H1 (cell line): ENCODE data around the gene HSP90B1.

Source experiments
- CHD2 ChIP-seq: IDR thresholded peaks from 2 replicates; pipeline ENCODE4 v1.6.1; 2012; ENCODE audit warnings: low read length, improper control_type of control experiment
- EGR1 ChIP-seq: IDR thresholded peaks from 2 replicates; pipeline ENCODE4 v1.6.1; 2011; ENCODE audit warnings: low read depth, low read length, borderline replicate concordance
- PHF8 ChIP-seq: fragments of 200-600 bp; sonication (generic); conservative IDR thresholded peaks from 2 replicates; pipeline ENCODE4 v1.7.1; 2012; ENCODE audit warnings: low read depth, mild to moderate bottlenecking, inconsistent platforms, low read length, moderate library complexity
- RAD21 ChIP-seq, 2 experiments: IDR thresholded peaks in 1 of 2; conservative IDR thresholded peaks in 1 of 2; 2 replicates each; pipeline ENCODE4 v1.6.1; 2011; ENCODE audit warnings: low read depth in 2 of 2, low read length in 2 of 2, improper control_type of control experiment in 1 of 2, inconsistent platforms in 1 of 2, mild to moderate bottlenecking in 1 of 2, moderate library complexity in 1 of 2
- RFX5 ChIP-seq: IDR thresholded peaks from 2 replicates; pipeline ENCODE4 v1.6.1; 2011; ENCODE audit warnings: low read depth, low read length, improper control_type of control experiment, borderline replicate concordance
- TF ChIP-seq, protein P1 (sequence below): IDR thresholded peaks from 2 replicates; pipeline ENCODE4 v1.6.1; 2012; ENCODE audit warnings: inconsistent platforms
- TF ChIP-seq, protein P2 (sequence below), 3 experiments: IDR thresholded peaks; 1 replicate in 2 of 3; 2 replicates in 1 of 3; pipeline versions ENCODE4 v1.5.1 to v1.6.1; 2011; ENCODE audit warnings: low read length in 3 of 3, mild to moderate bottlenecking in 3 of 3, inconsistent platforms in 2 of 3, low read depth in 1 of 3, moderate library complexity in 1 of 3; ENCODE audit not compliant: insufficient read depth in 1 of 3; ENCODE audit errors: control extremely low read depth in 1 of 3

DNA sequence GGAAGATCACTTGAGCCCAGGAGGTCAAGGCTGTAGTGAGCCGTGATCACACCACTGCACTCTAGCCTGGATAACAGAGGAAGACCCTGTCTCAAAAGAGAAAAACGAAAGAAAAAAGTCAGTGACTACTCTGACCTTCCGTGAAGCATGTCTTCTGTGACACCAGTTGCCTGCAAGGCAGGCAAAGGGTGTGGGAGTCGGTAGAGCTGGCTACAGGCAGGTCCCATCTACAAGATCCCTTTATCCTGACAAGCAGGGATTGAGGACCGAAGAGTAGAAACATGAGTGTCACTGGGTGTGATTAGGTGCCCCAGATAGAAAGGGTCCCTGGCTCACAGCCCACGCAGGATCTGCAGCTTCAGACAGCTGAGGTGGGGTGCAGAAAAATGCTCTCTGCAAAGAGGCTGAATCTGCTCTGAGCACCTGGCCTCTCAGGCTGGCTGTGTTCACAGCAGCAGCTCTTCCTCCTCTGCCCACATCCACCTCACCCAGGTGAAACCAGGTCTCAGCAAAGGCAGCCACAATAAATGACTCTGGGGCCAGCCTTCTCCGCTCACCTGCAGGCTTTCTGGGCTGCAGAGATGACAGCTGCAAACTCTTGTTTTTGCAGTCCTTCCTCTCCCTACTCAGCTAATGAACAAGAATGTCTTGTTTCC, 28.6 kb upstream of the HSP90B1 start:
- TF ChIP-seq, protein P1, sequence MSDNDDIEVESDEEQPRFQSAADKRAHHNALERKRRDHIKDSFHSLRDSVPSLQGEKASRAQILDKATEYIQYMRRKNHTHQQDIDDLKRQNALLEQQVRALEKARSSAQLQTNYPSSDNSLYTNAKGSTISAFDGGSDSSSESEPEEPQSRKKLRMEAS = no peak
- TF ChIP-seq, protein P2, sequence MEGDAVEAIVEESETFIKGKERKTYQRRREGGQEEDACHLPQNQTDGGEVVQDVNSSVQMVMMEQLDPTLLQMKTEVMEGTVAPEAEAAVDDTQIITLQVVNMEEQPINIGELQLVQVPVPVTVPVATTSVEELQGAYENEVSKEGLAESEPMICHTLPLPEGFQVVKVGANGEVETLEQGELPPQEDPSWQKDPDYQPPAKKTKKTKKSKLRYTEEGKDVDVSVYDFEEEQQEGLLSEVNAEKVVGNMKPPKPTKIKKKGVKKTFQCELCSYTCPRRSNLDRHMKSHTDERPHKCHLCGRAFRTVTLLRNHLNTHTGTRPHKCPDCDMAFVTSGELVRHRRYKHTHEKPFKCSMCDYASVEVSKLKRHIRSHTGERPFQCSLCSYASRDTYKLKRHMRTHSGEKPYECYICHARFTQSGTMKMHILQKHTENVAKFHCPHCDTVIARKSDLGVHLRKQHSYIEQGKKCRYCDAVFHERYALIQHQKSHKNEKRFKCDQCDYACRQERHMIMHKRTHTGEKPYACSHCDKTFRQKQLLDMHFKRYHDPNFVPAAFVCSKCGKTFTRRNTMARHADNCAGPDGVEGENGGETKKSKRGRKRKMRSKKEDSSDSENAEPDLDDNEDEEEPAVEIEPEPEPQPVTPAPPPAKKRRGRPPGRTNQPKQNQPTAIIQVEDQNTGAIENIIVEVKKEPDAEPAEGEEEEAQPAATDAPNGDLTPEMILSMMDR (IDR thresholded peaks at IDR 0.05; ENCODE audit: control extremely low read depth in 1 of 3, insufficient read depth in 1 of 3, low read depth in 1 of 3, low read length in 3 of 3) = no peak
- TF ChIP-seq EGR1 (no peak), CHD2 (no peak), RFX5 (no peak), PHF8 (no peak), RAD21 (IDR thresholded peaks at IDR 0.05 in 1 of 2, conservative IDR thresholded peaks at IDR 0.05 in 1 of 2; ENCODE audit: low read depth in 2 of 2, low read length in 2 of 2) (no peak)
